ENCODE measurements around the gene SLCO2A1. TPM values are rescaled to one million over a fixed set of nuclear protein-coding genes. Genes with fewer than 3 reads are reported as not detected.

SLCO2A1 gene
- total RNA-seq, 1 donor from 2014 or later, result 2.5 TPM

DNA sequence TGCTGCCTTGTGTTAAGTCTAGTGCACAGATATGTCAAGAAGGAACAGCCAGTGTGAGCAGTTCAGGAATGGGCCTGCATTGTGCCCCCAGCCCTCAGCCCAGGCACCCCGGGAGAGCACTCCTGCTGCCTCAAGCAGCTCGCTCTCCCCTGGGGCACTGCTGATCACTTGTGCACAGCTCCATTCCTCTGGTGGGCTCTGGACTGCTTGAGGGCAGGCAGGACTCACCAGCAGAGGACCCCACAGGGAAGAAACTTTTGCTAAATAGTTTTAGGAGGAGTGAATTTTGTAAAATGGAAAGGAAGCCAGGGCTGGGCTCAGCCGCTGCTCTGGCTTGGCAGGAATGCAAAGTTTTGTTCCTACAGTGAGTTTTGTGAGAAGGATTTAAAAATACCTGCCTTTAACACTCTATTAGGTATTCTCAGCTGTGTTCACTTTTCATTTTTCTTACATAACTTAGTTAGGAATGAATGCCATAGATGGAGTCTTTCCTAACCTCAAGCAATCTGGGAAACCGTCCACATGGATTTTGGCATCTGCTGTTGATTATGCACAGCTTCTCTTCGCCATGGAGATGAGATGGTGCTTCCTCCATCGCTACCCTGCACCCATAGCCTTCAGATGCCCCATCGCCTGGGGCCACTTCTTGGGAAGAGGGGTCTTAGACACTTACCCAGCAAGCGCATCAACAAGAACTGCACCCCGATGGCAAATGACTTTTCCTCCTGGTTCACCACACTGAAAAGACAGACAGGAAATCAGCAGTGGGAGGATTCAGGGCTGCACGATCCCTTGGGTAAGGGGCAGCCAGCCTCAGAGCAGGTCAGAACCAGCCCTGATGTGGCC is 91.7 kb downstream of the SLCO2A1 start:
- Histone ChIP-seq H3K4me3 (ENCODE audit: low read depth, low read length) (no peak overlapping the region), H3K36me3 (ENCODE audit: control insufficient read depth, insufficient read depth, low read length) (no peaks in the 10 kb centered on the region)

GRCh38 chr3:133937061-133937686 is 92.6 kb downstream of the SLCO2A1 start:
- no peaks in the 10 kb centered on the region for H3K36me3 ChIP-seq (ENCODE audit: control insufficient read depth, insufficient read depth, low read length)
- no peak for TF ChIP-seq CTCF (IDR thresholded peaks at IDR 0.05; ENCODE audit: insufficient read depth, low read length, poor library complexity, severe bottlenecking)
- no peak for DNase-seq (ENCODE audit: low read depth)
- peaks cover 2% of the 10 kb centered on the region for H3K27me3 ChIP-seq (ENCODE audit: control insufficient read depth, insufficient read depth, low read length)
- no peak overlapping the region for H3K4me3 ChIP-seq (ENCODE audit: low read depth, low read length)

More for the DNA sequence above, 91.7 kb downstream of the SLCO2A1 start:
- DNase-seq (ENCODE audit: low read depth), result no peak
- TF ChIP-seq CTCF (IDR thresholded peaks at IDR 0.05; ENCODE audit: insufficient read depth, low read length, poor library complexity, severe bottlenecking), result no peak
- H3K27me3 ChIP-seq (ENCODE audit: control insufficient read depth, insufficient read depth, low read length), result peaks cover 2% of the 10 kb centered on the region

DNA sequence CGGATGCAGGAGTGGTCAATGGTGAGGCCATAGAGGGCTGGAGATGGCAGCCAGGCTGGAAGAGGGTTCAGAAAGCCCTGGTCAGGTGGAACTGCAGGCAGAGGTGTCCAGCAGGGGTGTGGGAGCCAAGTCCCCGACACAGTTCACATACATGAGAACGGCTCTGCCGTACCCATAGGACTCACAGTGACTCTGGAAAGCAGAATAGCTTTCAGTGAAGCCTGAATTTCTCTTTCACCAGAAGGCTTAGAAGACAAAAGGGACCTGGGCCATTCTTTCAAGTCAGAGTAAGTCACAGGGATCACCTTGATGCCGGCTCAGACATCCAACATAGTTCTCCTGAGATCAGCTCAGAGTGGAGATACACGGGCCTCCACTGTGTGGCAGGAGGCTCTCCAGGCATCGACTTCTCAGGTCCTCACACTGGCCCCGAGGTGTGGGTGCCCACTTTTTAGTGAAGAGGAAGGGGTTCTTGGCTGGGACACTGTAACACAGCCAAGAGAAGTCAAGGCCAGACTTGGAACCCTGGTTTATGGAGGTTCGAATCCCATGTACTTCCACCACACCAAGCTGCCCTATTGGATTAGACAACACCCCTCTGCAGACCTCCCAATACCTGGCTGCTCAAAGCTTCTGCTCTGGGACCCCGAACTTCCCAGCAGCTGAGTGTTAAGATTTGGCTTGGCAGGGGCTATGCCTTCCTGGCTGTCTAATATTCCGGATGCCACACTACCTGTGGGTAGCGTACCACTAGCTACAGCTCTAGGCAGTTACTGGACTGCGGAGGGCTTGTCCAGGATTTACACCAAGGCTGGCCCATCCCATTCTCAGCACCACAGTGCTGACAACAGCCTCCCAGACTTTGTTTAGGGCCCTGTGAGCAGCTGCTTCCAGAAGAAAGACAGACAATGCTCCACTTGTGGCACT is 93.6 kb downstream of the SLCO2A1 start:
- Histone ChIP-seq H3K4me3 (ENCODE audit: low read depth, low read length) (no peak overlapping the region), H3K27me3 (ENCODE audit: control insufficient read depth, insufficient read depth, low read length) (peaks cover 2% of the 10 kb centered on the region), H3K36me3 (ENCODE audit: control insufficient read depth, insufficient read depth, low read length) (no peaks in the 10 kb centered on the region)
- no peak for TF ChIP-seq CTCF (IDR thresholded peaks at IDR 0.05; ENCODE audit: insufficient read depth, low read length, poor library complexity, severe bottlenecking)
- DNase-seq (ENCODE audit: low read depth), result no peak

DNA sequence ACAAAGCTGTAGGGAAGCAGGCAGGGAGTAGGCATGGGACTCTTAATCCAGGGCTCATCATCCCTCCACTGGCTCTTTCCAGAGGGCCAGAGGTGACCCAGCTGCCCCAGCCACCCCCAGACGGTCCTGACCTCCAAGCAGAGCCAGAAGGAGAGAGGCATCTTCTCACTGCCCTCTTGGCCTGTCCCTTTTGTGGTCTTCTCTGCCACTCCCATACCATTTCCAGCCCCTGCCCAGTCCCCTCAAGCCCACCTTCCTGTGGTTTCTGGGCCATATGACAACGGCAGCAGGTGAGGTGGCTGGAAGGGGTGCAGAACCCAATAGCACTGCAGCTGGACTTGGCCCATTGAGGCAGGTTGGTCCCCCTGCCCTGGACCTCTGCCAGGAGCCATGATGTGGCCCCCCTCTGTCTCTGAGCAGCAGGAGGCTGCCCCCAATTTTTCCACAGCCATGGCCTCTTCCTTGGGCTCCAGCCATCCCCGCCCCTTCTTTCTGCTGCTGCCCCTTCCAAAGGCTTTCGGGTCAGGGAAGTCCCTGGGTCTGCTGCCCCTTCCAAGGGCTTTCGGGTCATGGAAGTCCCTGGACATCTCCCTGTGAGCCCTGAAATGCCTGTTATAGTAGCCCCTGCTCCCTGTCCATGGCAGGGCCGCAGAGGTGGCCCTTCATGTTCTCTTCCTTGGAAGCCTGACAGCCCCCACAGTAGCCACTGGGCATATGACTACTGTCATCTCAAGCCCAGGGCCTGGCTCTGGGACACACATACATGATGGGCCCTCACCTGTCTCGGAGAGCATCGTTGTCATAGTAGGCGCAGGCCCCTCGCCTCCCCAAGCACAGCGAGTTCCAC is 94.5 kb downstream of the SLCO2A1 start:
- DNase-seq (ENCODE audit: low read depth), result no peak
- H3K36me3 ChIP-seq (ENCODE audit: control insufficient read depth, insufficient read depth, low read length), result no peaks in the 10 kb centered on the region
- H3K4me3 ChIP-seq (ENCODE audit: low read depth, low read length), result no peak overlapping the region
- TF ChIP-seq CTCF (IDR thresholded peaks at IDR 0.05; ENCODE audit: insufficient read depth, low read length, poor library complexity, severe bottlenecking), result no peak
- H3K27me3 ChIP-seq (ENCODE audit: control insufficient read depth, insufficient read depth, low read length), result peaks cover 2% of the 10 kb centered on the region

Measured in kidney epithelial cell (primary cell).